HepG2 (cell line): ENCODE results near the gene ZNRF3. TPM values are rescaled to one million over a fixed set of nuclear protein-coding genes. Genes with fewer than 3 reads are reported as not detected.

Experiments used
- CENPX ChIP-seq: sonication (generic); formaldehyde crosslinking; IDR thresholded peaks from 2 replicates; pipeline ENCODE4 v1.9.0; 2021; ENCODE audit warnings: mild to moderate bottlenecking, missing genetic modification reagents, moderate library complexity
- ERF ChIP-seq: IDR thresholded peaks from 2 replicates; pipeline ENCODE4 v1.6.1; 2018; ENCODE audit warnings: missing biosample characterization, missing genetic modification reagents
- FLYWCH1 ChIP-seq: sonication (generic); formaldehyde crosslinking; IDR thresholded peaks from 2 replicates; pipeline ENCODE4 v1.8.1; 2023; ENCODE audit warnings: mild to moderate bottlenecking, missing genetic modification reagents
- NR1H2 ChIP-seq: sonication (generic); formaldehyde crosslinking; IDR thresholded peaks from 2 replicates; pipeline ENCODE4 v1.8.1; 2022; ENCODE audit warnings: low read depth, missing genetic modification reagents, borderline replicate concordance
- PAWR ChIP-seq: sonication (generic); formaldehyde crosslinking; IDR thresholded peaks from 2 replicates; pipeline ENCODE4 v1.4.0; 2020; ENCODE audit warnings: missing genetic modification reagents, mild to moderate bottlenecking, borderline replicate concordance
- STAG1 ChIP-seq: sonication (generic); formaldehyde crosslinking; IDR thresholded peaks from 2 replicates; pipeline ENCODE4 v1.4.0; 2020; ENCODE audit warnings: missing genetic modification reagents
- ZFP36 ChIP-seq: fragments of 150-350 bp; IDR thresholded peaks from 2 replicates; pipeline ENCODE4 v1.6.1; 2018; ENCODE audit warnings: borderline replicate concordance, low read length, low read depth; ENCODE audit not compliant: partially characterized antibody
- ZNF501 ChIP-seq: sonication (generic); formaldehyde crosslinking; IDR thresholded peaks from 2 replicates; pipeline ENCODE4 v1.5.1; 2020; ENCODE audit warnings: mild to moderate bottlenecking, moderate library complexity, missing genetic modification reagents
- ZNF562 ChIP-seq: sonication (generic); formaldehyde crosslinking; IDR thresholded peaks from 2 replicates; pipeline ENCODE4 v1.8.0; 2022; ENCODE audit warnings: missing genetic modification reagents, borderline replicate concordance
- ZNF720 ChIP-seq: sonication (generic); formaldehyde crosslinking; IDR thresholded peaks from 2 replicates; pipeline ENCODE4 v1.4.0; 2020; ENCODE audit warnings: missing genetic modification reagents
- ZNF839 ChIP-seq: sonication (generic); formaldehyde crosslinking; IDR thresholded peaks from 2 replicates; pipeline ENCODE4 v1.4.0; 2020; ENCODE audit warnings: missing genetic modification reagents, mild to moderate bottlenecking, borderline replicate concordance
- polyA plus RNA-seq, 8 experiments: library from polyadenylated mRNA; depleted of rRNA in 3 of 8; stranded (reverse) in 7 of 8; unstranded in 1 of 8; fragments of >200 nt; fragmentation: Illumina TruSeq in 4 of 8; extraction: Trizol in 4 of 8; gene quantifications; 2 replicates each; pipeline versions ENCODE4 v1.2.1 to v1.2.3, GENCODE V29; 2011 to 2016; ENCODE audit warnings: low read depth in 4 of 8, missing spikeins in 1 of 8, mixed read lengths in 1 of 8; ENCODE audit not compliant: insufficient read depth in 1 of 8
- total RNA-seq, 5 experiments: library from RNA; depleted of rRNA; stranded (reverse); fragments of >200 nt; fragmentation: Illumina TruSeq; extraction: Trizol; gene quantifications; 2 replicates each; pipeline ENCODE4 v1.2.3, GENCODE V29; 2016; ENCODE audit warnings: low read depth in 1 of 5
- TF ChIP-seq, protein P1 (sequence below): sonication (generic); formaldehyde crosslinking; IDR thresholded peaks from 2 replicates; pipeline ENCODE4 v1.4.0; 2020; ENCODE audit warnings: mild to moderate bottlenecking, missing genetic modification reagents
- TF ChIP-seq, protein P2 (sequence below): sonication (generic); formaldehyde crosslinking; IDR thresholded peaks from 2 replicates; pipeline ENCODE4 v1.8.1; 2022; ENCODE audit warnings: mild to moderate bottlenecking, missing genetic modification reagents
- TF ChIP-seq, protein P3 (sequence below): sonication (generic); formaldehyde crosslinking; IDR thresholded peaks from 2 replicates; pipeline ENCODE4 v1.9.0; 2021; ENCODE audit warnings: missing genetic modification reagents, mild to moderate bottlenecking, borderline replicate concordance
- TF ChIP-seq, protein P4 (sequence below): sonication (generic); formaldehyde crosslinking; IDR thresholded peaks from 2 replicates; pipeline ENCODE4 v1.5.0; 2020; ENCODE audit warnings: missing genetic modification reagents, mild to moderate bottlenecking, borderline replicate concordance
- TF ChIP-seq, protein P5 (sequence below): IDR thresholded peaks from 2 replicates; pipeline ENCODE4 v1.6.1; 2012; ENCODE audit warnings: low read depth, low read length, improper control_type of control experiment

ZNRF3 gene
- total and polyA plus RNA-seq, 2 of the 13 experiments (the other 11 are each of a cell fraction or from before 2014, with no cell fraction given), result 20.3 to 36.7 TPM

DNA sequence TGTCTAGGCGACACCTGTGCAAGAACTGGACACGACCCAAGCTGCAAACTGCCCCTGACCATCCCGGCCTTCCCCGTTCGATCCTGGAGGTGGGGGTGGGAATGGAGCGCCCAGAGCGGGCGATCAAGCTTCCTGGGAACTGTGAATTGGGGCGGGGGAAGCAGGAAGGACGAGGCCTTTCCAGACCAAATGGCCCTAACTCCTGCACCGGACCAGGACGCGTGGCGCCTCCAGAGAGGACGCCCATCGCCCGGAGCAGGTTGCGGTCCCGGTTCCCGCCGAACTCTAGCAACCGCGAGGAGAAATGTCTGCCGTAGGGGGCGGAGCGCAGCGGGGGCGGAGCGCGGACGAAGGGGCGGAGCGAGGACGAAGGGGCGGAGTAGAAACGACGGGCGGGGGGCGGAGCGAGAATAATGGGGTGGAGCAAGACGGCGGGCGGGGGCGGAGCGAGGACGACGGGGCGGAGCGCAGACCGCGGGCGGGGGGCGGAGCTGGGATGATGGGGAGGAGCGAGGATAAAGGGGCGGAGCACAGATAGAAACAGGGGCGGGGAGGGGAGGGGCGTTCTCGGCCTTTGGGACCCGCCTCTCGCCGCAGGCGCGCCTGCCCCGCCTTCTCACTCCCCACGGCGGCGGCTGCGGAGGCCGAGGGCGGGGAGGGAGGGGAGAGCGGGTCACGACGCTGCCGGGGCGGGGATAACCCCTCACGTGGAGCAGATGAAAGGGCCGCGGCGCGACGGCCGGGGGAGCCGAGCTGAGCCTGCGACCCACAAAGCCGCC is at the start of gene ZNRF3 (continued):
- no peak for TF ChIP-seq NR1H2 (CRISPR knock-in tag)
- no peak for TF ChIP-seq PAWR (CRISPR knock-in tag)
- peak; percentile 27 for TF ChIP-seq STAG1 (CRISPR knock-in tag)
- TF ChIP-seq FLYWCH1, result no peak
- TF ChIP-seq, protein P1, sequence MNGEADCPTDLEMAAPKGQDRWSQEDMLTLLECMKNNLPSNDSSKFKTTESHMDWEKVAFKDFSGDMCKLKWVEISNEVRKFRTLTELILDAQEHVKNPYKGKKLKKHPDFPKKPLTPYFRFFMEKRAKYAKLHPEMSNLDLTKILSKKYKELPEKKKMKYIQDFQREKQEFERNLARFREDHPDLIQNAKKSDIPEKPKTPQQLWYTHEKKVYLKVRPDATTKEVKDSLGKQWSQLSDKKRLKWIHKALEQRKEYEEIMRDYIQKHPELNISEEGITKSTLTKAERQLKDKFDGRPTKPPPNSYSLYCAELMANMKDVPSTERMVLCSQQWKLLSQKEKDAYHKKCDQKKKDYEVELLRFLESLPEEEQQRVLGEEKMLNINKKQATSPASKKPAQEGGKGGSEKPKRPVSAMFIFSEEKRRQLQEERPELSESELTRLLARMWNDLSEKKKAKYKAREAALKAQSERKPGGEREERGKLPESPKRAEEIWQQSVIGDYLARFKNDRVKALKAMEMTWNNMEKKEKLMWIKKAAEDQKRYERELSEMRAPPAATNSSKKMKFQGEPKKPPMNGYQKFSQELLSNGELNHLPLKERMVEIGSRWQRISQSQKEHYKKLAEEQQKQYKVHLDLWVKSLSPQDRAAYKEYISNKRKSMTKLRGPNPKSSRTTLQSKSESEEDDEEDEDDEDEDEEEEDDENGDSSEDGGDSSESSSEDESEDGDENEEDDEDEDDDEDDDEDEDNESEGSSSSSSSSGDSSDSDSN (CRISPR knock-in tag), result peak; percentile 40; the same call in 1 of the 2 replicates
- TF ChIP-seq, protein P2, sequence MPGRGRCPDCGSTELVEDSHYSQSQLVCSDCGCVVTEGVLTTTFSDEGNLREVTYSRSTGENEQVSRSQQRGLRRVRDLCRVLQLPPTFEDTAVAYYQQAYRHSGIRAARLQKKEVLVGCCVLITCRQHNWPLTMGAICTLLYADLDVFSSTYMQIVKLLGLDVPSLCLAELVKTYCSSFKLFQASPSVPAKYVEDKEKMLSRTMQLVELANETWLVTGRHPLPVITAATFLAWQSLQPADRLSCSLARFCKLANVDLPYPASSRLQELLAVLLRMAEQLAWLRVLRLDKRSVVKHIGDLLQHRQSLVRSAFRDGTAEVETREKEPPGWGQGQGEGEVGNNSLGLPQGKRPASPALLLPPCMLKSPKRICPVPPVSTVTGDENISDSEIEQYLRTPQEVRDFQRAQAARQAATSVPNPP, result 0 out of 2 replicates have a peak, but pooled peaks have one; percentile 32
- TF ChIP-seq ZNF562, result no peak
- TF ChIP-seq ZFP36, result no peak
- TF ChIP-seq, protein P3, sequence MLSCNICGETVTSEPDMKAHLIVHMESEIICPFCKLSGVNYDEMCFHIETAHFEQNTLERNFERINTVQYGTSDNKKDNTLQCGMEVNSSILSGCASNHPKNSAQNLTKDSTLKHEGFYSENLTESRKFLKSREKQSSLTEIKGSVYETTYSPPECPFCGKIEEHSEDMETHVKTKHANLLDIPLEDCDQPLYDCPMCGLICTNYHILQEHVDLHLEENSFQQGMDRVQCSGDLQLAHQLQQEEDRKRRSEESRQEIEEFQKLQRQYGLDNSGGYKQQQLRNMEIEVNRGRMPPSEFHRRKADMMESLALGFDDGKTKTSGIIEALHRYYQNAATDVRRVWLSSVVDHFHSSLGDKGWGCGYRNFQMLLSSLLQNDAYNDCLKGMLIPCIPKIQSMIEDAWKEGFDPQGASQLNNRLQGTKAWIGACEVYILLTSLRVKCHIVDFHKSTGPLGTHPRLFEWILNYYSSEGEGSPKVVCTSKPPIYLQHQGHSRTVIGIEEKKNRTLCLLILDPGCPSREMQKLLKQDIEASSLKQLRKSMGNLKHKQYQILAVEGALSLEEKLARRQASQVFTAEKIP (CRISPR knock-in tag), result no peak
- TF ChIP-seq ZNF720, result no peak
- TF ChIP-seq ERF (CRISPR knock-in tag), result peak; percentile 47; the same call in 1 of the 2 replicates
- TF ChIP-seq, protein P4, sequence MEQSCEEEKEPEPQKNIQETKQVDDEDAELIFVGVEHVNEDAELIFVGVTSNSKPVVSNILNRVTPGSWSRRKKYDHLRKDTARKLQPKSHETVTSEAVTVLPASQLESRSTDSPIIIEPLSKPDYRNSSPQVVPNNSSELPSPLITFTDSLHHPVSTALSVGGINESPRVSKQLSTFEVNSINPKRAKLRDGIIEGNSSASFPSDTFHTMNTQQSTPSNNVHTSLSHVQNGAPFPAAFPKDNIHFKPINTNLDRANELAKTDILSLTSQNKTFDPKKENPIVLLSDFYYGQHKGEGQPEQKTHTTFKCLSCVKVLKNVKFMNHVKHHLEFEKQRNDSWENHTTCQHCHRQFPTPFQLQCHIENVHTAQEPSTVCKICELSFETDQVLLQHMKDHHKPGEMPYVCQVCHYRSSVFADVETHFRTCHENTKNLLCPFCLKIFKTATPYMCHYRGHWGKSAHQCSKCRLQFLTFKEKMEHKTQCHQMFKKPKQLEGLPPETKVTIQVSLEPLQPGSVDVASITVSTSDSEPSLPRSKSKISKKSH (CRISPR knock-in tag), result peak; percentile 62; the same call in 1 of the 2 replicates
- TF ChIP-seq CENPX (CRISPR knock-in tag), result no peak
- TF ChIP-seq, protein P5, sequence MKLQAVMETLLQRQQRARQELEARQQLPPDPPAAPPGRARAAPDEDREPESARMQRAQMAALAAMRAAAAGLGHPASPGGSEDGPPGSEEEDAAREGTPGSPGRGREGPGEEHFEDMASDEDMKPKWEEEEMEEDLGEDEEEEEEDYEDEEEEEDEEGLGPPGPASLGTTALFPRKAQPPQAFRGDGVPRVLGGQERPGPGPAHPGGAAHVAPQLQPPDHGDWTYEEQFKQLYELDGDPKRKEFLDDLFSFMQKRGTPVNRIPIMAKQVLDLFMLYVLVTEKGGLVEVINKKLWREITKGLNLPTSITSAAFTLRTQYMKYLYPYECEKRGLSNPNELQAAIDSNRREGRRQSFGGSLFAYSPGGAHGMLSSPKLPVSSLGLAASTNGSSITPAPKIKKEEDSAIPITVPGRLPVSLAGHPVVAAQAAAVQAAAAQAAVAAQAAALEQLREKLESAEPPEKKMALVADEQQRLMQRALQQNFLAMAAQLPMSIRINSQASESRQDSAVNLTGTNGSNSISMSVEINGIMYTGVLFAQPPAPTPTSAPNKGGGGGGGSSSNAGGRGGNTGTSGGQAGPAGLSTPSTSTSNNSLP, result no peak
- no peak for TF ChIP-seq ZNF839
- no peak for TF ChIP-seq ZNF501 (CRISPR knock-in tag)
